GM19099 (cell line): ENCODE results near the gene ADGRG3.

Experiments
- POLR2A ChIP-seq: IDR thresholded peaks from 3 replicates; pipeline ENCODE4 v1.6.1; 2011; ENCODE audit warnings: low read depth; ENCODE audit not compliant: insufficient read length; ENCODE audit errors: extremely low read depth

Gene ADGRG3

DNA sequence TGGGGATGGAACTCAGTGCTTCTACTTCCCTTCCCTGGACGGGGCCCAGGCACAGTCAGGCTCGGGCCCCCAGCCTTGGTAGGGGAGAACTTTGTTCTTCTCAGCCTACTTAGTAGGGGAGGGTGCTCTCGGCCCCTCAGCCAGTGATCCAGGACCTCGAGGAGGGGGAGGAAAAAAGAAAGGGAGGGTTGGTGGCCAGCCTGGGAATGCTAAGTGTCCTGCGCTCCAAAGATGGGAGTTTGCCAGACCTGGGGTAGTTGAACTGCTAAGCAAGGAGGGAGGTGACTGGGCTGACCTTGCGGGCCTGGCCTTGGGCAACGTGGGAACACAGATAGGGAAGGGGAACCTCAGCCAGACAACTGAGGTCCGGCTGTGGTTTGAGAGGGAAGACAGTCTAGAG lies 27.5 kb upstream of the ADGRG3 start:
- TF ChIP-seq POLR2A: no peak

DNA sequence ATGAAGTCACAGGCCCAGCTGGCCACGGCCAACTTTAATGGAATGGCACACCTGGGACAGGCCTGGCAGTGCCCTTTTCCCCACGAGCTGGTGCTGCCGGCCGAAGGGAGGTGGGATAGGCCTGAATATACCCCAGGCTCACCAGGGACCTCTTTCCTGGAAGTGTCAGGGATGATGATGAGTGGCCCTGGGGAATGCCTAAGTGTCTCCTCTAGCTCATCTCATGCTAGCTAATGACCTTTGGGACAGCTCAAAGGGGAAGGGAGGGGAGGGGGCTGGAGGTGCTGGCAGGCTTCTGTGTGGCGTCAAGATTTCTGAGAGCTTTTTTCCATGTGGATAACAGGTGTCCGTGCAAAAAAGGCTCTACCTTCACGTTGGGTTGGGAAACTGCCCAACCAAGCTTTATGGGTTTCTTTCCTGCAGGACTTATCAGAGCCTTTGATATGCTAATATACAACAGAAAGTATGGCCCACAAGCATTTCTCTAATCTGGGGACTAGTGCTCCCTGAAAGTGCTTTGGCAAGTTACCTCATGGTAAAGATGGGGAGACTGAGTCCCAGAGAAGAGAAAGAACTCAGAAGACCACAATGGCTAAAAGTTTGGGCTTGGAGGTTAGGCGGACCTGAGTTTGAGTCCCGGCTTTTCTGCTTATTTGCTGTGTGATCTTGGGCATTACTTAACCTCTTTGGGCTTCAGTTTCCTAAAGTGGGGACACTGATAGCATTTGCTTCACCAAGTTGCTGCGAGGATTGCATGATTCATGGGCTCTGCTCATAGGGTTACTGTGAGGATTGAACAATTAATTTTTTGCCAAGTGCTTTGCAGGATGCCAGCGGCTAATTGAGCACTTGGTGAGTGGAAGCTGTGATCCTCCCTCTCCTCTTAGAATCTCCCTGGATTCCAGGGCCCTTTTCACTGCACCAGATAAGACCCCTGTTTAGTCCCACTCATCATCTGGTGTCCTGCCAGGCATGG lies 25.7 kb upstream of the ADGRG3 start:
- no peak for TF ChIP-seq POLR2A

DNA sequence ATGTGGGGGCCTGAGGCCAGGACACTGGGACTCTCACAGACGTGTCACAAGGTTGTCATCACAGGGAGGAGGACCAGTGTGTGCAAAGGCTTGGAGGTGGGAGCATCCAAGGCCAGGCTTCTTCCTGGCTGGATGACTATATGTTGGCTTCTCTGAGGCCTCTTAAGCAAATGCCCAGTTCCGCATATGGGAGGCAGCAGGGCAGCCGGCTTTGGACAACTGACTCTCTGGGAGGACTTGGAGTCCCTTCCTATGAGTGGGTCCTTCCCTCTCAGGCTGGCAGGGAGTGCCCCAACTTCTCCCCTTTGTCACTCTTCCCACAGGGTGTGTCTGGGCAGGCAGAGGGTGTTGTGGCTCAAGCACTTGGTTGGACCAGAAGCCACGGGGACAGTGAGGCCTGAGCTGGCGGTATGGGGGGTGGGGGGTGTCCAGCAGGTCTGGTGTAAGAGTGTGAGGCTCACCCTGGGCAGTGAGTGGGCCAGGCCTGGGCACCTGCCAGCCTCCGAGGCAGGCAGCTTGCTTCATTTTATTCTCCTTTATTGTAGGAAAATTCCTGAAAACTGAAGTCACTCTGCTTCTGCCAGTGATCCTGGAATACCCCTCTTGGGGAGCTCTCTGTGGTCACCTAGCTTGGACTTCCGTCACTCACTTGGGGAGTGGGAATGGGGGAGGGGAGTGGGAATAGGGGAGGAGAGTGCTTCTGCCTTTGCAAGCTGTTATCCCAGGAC lies 24.8 kb upstream of the ADGRG3 start:
- no peak for TF ChIP-seq POLR2A

DNA sequence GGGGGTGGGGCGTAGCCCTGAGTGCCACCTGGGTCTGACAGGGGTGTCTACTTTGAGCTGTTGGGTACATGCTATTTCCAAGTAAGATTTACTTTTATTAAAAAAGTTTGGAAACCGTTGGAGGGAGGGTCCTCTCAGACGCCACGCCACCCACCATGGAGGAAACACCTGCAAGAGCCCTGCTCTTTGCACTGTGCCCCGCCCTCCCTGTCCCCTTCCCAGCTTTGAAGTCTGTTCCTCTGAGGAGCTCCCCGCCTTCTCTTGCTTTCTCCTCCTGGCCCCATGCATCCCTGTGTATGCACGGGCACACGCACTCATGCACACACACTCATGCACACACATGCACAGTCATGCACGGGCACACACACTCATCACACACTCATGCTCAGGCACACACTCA lies 24.2 kb upstream of the ADGRG3 start:
- TF ChIP-seq POLR2A: no peak

DNA sequence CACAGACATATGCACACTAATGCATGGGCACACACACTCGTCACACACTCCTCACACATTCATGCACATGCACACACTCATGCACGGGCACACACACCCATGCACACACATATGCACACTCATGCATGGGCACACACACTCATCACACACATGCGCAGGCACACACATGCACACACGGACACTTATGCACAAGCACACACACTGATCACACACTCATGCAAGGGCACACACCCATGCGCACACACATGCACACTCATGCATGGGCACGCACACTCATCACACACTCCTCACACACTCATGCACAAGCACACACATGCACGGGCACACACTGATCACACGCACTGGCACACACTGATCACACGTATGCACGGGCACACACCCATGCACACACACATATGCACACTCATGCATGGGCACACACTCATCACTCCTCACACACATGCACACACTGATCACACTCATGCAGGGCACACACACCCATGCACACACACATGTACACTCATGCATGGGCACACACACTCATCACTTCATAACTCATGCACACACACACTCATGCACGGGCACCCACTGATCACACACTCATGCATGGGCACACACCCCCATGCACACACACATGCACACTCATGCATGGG lies 23.6 kb upstream of the ADGRG3 start:
- no peak for TF ChIP-seq POLR2A

DNA sequence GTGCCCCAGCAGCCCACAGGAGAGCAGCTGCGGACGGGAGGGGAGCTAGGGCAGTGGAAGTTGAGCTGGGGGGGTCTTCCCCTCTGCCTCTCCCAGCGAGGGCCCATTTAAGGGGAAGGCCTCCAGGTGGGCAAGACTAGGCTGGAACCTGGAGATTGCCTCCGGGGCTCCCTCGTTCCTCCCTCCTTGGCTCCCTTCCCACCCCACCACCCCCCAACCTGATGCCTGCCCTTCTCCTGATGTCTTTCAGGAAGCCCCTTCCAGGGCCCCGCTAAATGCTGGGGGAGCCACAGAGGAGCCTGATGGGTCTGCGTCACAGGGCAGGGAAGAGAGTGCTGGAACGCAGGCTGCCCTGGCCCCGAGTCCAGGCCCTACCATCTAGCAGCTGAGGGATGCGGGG lies 22.9 kb upstream of the ADGRG3 start:
- no peak for TF ChIP-seq POLR2A

DNA sequence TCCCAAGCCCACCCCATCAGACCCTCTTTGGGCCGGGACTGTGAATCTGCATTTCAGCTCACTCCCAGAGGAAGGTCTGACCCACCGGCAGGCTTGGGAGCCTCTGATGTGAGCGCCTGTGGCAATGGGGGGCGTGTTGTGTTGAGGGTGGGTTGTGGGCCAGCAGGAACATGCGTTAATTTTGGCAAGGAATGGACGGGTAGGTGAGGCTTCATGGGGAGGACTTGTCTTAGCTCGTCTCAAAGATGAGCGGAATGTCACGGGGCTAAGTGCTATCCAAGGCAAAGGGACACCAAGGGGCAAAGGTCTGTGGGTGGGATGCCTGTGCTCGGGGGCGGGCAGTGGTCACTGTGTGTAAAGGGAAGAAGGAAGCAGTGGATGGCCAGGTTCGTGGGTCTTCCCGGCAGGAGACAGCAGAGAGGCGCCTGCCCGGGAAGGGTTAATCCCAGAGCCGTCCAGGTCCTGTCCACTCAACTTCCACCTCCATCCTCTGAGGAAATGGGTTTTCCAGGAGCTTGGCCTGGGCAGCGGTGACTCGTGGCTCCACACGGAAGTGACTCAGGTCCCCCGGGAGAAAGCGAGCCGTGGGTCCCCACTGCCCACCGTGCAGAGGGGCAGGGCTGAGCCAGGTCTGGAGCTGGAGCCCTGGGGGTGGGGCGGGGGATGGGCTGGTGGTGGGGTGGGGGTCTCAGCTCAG lies 22.3 kb upstream of the ADGRG3 start:
- TF ChIP-seq POLR2A: no peak

DNA sequence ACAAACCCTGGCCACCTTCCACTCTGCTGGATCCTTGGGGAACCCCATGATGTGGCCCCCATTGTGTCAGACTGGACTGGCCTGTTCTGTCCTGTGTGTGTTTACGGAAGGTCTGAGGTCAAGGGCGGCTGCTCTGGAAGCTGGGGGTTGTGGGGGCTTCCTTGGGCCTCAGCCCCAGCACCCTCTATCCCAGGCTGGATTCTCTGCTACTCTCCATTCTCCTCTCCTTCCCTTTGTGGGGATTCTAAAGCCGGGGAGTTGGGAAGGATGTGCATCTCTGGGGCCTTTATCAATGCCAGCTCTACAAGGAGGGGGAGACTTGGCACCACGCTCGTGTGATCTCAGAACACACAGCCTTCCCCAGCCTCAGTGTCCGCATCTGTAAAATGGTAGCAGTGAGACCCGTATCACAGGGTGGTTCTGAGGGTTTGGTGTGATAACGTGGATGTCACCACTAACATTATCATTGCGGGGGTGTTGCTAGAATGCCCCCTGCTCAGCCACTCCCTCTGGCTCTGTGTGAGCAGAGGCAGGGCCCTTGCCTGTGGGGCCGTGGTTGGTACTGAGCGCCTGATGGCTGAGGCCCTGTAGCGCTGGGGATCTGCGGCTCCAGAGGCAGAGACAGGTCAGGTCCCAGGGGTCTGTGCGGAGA lies 21.6 kb upstream of the ADGRG3 start:
- TF ChIP-seq POLR2A: no peak

DNA sequence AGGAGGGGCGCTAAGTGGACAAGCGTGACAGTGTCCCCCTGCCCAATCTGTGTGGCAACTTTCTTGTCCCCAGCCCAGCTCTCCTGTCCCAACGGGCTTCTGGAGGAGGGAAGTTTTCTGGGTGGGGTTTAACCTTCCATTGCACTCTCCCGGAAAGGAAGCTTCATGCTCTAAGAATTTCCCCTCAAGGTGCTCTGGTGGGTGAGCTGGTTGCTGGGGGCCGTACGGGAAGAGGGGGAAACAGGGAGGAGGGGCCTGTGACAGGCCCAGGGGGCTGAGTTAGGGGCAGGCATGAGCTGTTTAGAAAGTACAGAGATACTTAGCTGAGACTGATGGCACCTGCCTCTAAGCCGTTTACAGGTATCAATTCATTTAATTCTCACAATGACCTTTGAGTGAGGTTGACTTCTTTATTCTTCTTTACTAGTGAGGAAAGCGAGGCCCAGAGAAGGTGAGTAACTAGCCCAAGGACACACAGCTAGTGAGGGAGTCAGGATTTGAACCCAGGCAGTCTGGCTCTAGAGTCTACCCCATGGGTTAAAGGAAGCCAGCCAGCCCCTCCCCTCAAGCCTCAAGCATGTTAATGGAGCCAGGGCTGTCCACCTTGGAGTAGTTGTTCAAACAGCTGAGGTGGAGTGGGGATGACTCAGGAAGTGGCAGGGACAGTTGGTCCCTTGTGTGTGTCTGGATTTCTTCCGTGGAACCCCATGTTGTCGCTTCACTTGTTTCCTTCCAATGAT lies 20.8 kb upstream of the ADGRG3 start:
- no peak for TF ChIP-seq POLR2A

DNA sequence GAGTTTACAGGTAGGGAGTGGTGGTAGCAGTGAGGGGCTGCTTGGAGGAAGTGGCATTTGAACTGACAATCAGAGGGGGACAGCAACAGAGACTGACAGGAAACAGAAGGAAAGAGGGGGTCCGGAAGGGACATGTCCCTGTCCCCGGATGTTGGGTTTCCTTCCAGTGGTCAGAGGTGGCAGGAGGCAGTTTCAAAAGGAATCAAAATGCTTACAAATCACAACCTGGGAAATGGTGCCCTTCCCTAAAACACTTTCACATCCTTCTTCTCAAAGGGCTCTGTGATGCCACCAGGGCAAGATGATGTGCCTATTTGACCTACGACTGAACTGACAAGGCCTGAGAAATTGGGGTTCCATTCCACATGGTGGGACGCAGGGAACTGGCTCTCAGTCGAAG lies 20.0 kb upstream of the ADGRG3 start:
- TF ChIP-seq POLR2A: no peak

DNA sequence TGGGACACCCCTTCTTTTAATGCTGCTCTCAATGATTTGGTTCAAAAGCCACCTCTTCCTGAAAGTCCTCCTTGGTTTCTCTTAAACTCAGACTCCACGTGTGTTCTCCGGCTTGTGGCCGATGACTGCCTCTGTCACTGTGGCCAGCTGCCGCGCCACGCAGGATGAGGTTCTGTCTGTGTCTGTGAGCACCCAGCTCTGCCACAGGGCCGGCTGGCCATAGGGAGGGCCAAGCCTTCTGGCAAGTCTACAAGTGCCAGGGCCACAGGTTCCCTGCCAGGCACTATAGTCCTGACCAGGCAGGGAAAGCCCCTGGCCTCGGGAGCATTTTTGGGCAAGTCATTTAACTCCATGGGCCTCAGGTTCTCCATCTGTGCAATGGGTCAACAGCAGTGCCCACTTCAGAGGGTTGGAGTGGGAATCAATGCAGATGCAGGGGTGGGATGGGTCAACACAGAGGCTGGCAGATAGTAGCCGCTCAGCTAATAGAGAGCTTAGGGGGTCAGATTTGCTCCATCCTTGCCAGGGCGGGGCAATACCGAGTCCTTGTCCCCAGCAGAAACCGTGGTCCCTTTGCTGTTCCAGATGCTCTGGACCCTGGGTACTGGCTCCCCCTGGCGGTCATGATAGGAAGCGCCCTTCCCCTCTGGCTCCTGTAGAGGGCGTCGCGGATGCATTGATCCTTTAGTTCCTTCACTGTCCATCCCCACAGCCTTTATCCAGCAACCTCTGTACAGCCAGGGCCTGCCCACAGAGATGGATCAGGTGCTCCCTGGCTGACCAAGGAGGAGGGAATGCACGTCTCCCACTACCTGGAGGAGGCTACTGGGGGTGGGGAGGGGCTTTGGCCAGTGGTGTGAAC lies 19.3 kb upstream of the ADGRG3 start:
- TF ChIP-seq POLR2A: no peak

DNA sequence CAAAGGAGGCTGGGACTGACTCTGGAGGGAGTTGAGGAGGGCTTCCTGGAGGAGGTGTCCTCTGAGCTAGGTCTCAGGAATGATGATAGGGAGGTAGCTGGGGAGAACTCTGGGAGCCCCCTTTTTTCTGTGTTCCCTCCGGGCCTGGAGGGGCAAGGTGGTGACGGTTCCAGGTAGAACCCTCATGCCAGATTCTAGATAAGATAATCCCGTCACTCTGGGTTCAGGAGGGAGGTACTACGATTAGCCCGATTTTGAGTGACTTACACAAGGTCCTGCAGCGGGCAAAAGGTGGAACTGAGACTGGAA lies 18.7 kb upstream of the ADGRG3 start:
- no peak for TF ChIP-seq POLR2A

DNA sequence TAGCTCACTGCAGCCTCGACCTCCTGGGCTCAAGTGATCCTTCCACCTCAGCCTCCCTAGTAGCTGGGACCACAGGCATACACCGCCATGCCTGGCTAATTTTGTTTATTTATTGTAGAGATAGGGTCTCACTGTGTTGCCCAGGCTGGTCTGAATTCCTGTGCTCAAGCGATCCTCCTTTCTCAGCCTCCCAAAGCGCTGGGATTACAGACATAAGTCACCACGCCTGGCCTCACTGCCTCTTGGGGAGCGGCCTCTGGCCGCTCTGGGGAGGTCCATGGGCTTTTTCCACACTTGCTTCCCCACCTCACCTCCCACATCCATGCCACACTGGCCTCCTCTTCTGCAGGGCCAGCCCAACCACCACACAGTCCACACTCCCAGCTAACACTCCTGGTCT lies 18.3 kb upstream of the ADGRG3 start:
- TF ChIP-seq POLR2A: no peak
